ENCODE results near the gene CRKL.

GRCh38 chr22:20974336-20974955 lies 57.2 kb downstream of the CRKL start:
- TF ChIP-seq REST (IDR thresholded peaks at IDR 0.05; ENCODE audit: low read depth) (no peak), POLR2A (IDR thresholded peaks at IDR 0.05; ENCODE audit: borderline replicate concordance, extremely low read depth, insufficient read depth, insufficient read length) (no peak), EZH2 (IDR thresholded peaks at IDR 0.05) (no peak), CTCF (IDR thresholded peaks at IDR 0.05 in 2 of 3, conservative IDR thresholded peaks at IDR 0.05 in 1 of 3; ENCODE audit: borderline replicate concordance in 1 of 3, insufficient read depth in 1 of 3, low read depth in 2 of 3, low read length in 2 of 3) (no peak), EZH2phosphoT487 (IDR thresholded peaks at IDR 0.05; ENCODE audit: borderline replicate concordance) (no peak), POLR2AphosphoS5 (IDR thresholded peaks at IDR 0.05; ENCODE audit: low read depth, low read length) (no peak), MAX (IDR thresholded peaks at IDR 0.05) (no peak), SRF (IDR thresholded peaks at IDR 0.05; ENCODE audit: low read depth) (no peak), RAD21 (IDR thresholded peaks at IDR 0.05; ENCODE audit: low read depth) (no peak)
- TF ChIP-seq, protein P1, sequence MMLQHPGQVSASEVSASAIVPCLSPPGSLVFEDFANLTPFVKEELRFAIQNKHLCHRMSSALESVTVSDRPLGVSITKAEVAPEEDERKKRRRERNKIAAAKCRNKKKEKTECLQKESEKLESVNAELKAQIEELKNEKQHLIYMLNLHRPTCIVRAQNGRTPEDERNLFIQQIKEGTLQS (IDR thresholded peaks at IDR 0.05) = no peak

All from HCT116 (cell line).